NCI-H345 treated with DMSO at 0.1 percent for 48 hours (cell line): Measurements from ENCODE around the gene RBM6.

Source experiments
- DNase-seq: peaks from one replicate; lab custom pipeline; 2025; ENCODE audit not compliant: unreplicated experiment; lab: John Stamatoyannopoulos, UW

Gene RBM6

GRCh38 chr3:50124800-50125178 is 184.8 kb downstream of the RBM6 start:
- DNase-seq, result no peak

GRCh38 chr3:50125541-50126286 is 185.8 kb downstream of the RBM6 start:
- DNase-seq, result no peak

GRCh38 chr3:50126287-50127211 is 186.6 kb downstream of the RBM6 start:
- no peak for DNase-seq
